ENCODE results near the gene IL1B.

Gene IL1B

DNA sequence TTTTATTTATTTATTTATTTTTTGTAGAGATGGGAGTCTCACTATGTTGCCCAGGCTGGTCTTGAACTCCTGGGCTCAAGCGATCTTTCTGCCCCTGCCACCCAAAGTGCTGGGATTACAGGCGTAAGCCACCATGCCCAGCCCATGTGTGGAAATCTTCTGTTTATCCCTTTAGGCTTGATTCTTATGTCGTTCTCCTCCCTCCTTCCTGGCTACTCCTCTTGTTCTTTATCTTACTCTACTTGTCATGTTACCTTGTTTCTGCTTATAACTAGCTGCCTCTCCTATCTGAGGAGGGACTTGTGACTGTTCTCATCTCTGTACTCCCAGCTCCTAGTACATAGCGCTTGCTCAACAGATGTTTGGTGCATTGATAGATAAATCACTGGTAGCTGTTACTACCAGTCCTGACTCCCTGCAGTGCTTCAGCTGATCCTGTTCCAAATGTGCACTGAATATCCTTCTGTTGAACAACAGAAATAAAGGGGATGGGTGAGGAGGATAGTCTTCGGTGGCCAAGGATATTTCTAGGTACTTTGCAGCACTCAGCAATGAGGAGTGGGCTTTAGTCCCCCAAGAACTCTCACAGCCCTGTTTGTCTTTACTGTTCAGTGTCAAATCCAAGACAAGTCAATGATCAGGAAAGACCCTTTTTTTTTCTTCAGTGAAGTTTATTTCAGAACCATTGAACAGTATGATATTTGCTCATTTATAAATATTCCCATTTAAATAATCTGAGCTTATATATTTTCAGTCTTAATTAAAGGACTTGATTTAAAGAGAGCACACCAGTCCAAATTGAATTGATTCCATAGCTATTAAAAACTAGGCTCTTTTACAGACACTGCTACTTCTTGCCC, 7.2 kb downstream of the IL1B start:
- no peak for FAIRE-seq

DNA sequence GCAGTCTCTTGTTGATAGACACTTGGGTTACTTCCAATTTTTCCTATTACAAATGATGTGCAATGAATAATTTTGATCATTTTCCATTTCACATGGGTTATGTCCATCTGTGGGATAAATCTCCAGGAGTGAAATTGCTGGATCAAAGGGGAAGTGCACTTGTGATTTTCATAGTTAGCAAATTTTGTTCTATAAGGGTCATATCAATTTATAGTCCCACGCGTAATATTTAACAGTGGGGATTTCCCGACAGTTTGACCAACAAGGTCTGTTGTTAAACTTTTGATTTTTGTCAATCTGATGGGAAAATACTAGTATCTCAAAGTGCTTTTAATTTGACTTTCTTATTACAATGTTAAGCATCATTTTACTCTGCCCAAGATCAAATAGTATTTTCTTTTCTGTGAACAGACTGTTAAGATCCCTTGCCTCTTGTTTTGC, 8.3 kb downstream of the IL1B start:
- FAIRE-seq, result no peak

DNA sequence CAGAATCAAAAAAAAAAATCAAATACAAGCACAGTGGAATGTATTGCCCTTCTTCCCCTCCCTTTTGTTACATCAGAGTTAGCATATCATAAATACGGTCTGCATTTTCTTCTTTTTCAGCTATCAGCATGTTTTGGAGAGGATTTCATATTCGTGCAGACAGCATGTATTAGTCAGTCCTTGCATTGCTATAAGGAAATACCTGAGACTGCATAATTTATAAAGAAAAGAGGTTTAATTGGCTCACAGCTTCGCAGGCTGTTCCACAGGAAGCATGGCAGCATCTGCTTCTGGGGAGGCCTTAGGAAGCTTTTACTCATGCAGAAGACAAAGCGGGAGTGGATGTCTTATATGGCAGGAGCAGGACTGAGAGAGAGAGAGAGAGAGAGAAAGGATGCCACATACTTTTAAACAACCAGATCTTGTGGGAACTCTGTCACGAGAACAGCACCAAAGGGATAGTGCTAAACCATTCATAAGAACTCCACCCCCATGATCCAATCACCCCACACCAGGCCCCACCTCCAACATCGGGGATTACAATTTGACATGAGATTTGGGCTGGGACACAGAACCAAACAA, 8.9 kb downstream of the IL1B start:
- FAIRE-seq, result no peak

DNA sequence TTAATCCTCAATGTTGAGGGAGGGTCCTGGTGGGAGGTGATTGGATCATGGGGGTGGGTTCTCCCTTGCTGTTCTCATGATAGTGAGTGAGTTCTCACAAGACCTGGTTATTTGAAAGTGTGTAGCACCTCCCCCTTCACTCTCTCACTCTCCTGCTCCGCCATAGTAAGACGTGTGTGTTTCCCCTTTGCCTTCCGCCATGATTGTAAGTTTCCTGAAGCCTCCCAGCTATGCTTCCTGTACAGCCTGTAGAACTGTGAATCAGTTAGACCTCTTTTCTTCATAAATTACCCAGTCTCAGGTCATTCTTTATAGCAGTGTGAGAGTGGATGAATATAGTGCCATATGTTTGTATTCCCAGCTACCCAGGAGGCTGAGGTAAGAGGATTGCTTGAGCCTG, 9.6 kb downstream of the IL1B start:
- FAIRE-seq, result no peak

DNA sequence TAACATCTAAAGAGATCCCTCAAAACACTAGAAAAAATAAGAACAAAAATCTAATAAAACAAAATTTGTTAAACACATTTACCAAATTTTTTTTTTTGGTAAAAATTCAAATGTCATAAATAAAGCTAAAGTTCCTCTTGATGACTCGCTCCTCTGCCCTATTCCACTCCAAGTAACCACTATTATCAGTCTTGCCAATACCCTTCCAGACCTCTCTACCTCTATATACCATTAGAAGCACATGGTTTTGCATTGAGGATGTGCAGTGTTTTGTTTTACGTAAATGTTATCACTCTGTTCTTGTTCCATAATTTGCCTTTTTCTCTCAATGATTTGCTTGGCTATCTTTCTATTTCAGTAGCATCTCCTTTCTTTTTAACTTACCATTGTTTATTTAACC, 10.9 kb downstream of the IL1B start:
- no peak for FAIRE-seq

DNA sequence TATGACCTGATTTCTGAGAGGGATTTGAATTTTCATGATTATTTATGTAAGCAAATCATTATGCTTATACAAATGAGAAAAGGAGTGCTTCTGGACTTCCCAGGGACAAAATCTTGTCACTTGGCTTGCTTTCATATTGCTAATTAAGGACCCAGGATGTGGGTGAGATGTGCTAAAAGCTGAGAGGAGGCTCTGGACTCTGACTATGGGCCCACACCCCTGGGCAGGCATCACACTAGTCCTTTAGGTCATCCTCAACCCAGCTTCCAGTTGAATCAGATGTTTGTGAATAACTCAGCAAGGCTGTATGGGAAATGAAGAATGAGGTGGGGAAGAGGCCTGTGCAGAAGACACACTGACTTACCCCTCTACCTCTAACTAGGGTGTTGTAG, 11.9 kb downstream of the IL1B start:
- no peak for FAIRE-seq

DNA sequence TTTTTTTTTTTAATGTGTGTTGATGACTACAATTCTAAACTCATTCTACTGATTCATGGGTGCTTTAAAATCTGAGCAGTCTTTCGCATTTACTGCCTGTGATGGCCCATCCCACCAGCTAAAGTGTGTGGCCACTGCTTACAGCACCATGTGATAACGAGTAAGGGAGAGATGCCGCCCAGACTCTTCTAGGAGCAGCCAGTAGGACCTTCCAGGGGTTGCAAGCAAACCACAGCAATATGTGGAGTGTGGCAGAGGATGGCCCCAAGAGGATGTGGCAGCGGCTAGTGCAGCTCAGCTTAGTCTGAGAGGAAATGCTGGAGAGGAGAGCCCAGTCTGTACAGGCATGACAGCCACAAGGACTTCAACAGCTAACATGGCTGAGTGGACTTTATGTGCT, 14.9 kb downstream of the IL1B start:
- FAIRE-seq, result no peak

DNA sequence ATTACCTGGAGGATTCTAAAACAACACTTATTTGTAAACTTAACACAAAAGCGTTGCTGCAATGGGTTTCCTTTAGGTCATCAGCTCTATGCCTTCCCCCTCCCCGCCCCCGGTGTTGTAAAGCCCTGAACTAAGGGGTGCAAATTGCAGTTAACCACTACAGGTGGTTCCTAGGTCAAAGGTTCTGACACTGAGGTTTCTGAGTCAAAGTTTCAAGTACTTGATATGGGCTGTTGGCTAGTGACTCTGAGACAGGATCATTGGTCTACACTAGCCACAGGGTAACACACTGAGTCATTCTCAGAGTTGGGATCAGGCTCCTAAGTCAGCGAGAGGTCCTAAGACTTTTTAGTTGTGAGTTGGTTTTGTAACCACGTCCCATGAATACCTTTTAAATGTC, 15.4 kb downstream of the IL1B start:
- FAIRE-seq, result no peak

DNA sequence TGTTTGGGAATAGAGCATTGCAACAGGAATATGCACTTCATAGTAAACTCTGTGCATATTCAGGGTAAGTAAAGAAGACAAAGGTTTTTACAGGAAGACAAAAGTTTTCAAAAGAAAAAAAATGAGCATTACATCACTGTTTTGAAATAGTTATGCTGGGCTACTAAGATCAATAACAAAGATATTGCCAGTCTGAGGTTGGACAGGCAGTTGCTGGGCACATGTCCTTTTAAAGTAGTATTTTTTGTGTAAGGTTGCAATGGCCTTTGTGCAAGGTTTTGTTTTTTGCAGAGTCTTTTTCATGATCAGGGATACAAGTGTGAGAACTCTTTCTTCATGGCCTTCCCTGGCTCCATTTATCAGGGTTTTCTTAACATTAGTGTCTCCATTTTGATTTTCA, 16.2 kb downstream of the IL1B start:
- no peak for FAIRE-seq

DNA sequence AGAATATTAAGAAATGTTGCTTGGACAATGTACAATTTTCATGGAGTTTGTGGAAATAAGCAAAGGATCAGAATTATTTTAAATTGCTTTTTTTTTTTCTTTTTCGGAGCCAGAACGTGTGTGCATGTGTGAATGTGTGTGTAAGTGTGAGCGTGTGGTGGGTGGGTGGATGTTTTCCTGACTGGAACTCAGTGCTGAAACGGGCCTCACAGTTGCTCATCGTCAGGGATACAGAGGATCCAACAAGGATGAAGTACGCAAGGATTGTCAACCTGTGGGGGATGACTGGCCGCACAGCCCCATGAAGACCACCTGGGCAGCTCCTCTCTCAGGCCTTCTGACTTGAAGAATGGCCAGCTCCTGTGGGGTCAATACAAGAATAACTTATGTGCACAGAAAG, 17.5 kb downstream of the IL1B start:
- no peak for FAIRE-seq

DNA sequence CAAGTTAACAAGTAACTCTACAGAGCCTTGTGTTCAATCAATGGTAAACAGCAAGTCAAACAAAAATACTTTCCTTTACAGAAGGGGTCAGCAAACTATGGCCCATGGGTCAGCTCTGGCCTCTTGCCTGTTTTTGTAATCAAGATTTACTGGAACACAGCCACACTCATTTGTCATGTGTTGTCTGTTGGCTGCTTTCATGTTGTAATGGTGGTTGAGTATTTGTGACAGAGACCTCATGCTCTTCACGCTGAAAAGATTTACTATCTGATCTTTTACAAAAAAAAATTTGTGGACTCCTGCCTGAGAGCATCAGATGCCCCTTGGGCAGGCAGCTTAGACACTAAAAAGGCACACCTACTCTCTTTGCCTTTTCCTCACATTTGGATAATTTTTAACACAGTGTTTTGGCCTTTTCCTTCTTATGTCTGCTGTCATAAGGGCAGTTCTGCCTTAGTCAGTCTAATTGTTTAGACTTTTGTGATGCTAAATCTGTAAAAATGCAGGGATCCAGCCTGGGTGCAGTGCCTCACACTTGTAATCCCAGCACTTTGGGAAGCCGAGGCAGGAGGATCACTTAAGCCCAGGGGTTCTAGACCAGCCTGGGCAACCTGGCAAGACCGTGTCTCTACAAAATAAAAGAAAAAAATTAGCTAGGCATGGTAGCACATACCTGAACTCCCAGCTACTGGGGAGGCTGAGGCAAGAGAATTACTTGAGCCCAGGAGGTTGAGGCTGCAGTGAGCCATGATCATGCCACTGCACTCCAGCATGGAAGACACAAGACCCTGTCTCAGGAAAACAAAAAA, 18.3 kb downstream of the IL1B start:
- no peak for FAIRE-seq

DNA sequence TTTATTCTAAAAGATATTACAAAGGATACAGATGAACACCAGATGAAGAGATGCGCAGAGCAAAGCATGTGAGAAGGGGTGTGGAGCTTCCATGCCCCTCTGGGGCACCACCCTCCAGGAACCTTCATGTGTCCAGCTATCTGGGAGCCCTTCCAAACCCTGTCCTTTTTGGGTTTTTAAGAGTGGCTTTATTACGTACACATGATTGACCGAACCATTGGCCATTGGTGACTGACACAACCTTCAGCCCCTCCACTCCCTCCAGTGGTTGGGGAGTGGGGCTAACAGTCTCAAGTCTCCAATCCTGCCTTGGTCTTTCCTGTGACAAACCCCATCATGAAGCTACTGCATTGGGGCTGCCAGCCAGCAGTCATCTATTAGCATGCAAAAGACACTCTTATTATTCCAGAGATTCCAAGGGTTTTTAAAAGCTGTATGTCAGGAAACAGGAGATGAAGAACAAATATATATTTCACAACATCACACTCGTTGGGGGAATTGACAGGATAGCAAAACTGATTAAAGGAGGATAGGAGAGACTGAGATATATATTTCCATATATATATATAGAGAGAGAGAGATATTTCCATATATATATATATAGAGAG, 19.4 kb downstream of the IL1B start:
- FAIRE-seq, result no peak

DNA sequence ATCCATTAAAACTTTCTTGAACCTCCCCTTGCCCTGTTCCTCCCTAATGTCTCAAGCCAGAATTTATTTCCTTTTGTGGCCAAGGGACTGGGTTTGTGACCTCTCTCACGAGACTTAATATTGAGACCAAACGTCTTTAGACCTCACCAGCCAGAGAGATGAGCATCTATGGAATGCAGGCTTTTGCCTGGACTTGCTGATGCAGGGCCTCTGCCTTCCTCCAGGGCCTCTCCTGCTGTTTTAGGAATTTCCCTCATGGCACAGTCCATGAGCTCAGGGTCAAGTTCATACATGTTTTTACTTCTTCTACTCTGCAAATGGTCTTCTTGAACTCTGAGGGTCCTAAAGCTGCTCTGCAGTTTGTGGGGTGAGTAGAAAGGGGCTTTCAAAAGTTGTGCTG, 22.3 kb downstream of the IL1B start:
- no peak for FAIRE-seq

DNA sequence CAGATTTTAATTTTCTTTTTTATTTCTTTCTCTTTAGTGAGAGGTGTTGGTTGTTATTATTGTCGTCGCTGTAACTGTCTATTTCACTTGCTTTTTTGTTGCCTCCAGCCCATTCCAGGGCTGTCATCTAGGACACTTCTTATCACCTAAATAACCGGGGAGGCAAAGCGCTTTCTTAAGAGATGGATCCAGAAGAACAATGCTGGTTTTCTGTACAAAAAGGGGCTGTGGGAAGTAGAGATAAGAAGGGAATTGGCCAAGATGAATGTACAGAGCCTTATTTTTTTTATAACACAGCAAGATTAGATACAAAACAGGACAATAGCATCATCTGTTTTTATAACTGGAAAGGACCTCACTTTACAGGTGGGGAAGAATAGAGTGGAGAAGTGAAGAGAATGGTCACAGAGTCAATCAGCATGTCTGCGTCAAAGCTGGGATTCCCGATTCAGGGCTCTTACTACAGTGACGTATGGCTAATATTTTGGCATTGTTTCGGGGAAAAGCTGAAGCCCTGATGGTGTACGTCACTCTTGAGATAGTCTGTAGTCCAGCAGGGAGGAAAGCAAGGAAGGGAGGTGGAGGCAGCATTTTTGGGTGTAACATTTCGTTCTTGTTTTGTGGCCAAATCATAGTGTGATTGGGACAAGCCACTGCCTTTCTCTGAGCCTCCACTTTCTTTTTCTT, 23.2 kb downstream of the IL1B start:
- no peak for FAIRE-seq

DNA sequence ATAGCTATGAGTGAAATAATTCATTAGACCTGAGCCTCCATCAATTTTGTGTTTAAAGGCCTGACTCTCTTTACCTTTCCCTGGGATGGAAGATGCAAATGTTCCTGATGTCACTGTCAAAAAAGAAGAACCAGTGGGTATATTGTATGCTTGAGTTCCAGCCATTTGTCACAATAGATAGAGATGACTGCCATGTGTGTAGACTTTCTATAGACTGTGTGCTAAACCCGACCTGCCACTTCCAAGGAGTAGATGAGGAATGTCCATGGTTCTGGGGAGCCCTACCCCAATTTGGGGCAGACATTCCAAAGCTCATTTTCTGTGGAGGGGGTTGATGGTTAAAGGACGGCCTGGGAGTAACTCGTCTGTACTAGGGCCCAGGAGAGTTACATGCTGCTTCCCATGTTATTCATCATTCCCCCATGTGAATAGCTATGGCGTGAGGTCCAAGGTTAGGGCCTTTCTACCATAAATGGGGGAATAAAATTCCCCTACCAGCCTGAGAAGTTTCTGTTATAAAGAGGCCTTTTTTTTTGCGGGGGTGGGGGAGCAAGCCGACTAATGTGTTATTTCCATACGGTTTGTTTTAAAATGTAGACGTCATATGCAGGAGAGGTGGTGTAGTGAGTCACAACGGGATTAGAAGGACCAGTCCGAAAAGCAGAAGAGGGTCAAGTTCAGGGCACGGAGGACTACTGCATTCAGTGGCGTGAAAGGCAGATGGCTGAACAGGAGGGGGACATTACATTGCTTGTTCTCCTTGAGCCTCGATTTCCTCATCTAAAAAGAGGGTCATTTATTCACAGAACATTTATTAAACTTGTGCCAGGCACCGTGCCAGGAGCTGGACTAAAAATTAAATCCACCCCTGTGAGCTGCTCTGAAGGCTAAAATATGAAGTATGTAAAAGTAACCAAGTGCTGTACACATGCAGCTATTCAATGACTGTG, 24.0 kb downstream of the IL1B start:
- FAIRE-seq, result no peak

DNA sequence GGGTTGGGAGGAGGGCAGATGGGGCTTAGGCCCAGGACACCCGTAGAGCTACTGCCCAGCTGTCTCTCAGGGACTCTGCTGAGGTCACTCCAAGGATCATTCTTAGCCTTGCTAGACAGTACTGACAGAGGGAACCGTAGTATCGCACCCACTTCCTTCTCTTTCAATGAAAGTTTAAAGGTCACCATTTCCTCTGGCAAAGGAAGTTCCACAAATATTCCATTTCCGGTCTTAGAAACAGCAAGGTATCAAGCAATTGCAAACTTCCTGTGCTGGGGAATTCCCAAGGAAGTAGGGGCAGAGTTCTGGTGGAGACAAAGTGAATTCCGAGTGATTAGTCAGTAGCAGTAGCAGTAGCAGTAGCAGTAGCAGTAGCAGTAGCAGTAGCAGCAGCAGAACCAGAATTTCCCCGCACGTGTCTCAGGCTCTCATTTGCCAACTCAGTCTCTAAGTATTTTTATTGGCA, 24.7 kb downstream of the IL1B start:
- FAIRE-seq, result no peak

DNA sequence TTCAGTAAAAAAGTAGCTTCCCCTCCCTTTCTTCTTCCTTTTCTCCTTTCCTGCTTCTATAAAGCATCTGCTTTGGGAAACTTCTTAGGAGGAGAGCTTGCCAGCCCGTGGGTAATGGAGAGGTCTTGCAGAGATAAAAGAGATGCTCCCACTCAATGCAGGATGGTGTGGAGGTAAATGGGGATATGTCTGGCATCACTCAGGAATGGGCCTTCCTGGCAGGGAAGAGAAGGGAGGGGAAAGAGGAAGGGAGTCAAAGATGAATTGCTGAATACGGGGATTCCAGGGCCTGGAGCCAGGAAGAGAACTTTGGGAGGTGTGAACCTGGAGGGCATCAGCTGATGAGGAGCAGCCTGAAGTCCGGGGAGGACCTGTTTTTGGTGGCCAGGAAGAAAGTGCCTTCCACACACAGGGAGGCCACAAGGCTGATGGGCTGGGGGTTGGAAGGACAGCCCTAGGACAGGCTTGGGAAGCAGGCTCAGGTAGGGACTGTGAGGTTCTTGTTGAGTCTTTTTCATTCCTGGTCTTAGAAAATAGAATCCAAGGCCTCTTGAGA, 25.2 kb downstream of the IL1B start:
- FAIRE-seq, result no peak

DNA sequence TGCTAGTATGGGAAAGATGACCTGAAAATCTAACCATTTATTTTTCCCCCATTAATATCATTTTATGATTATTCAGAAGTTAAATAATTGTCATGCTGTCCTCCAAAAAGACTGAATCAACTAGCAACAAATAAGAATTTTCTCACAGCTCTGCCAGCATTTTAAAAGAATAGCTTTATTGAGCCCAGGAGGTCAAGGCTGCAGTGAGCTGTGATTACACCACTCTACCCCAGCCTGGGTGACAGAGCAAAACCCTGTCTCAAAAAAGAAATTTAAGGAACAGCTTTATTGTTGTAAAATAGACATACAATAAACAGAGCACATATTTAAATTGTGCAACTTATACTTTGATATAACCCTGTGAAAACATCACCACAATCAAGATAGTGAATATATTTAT, 27.5 kb downstream of the IL1B start:
- no peak for FAIRE-seq

DNA sequence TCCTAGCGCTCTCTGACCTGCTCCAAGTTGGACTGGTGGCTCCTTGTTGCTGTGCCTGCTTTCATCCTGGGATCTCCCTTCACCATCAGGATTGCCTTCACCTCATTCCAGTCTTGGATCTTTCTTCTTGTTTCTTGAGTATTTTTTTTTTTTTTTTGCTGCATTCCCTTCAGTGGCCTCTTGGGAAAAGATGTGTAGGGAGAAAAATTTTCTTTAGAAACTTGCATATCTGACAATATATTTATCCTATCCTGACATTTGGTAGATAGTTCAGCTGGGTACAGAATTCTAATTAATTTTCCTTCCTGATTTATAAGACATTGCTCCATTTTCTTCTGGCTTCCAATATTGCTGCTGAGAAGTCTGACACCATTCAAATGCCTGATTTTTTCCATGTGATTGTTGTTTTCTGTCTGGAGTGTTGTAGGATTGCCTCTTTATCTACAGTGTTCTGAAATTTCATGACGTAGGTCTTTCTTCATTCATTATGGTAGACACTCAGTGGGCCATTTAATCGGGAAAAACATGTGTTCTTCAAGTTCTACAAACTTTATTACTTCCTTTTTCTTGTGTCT, 29.3 kb downstream of the IL1B start:
- FAIRE-seq, result no peak

DNA sequence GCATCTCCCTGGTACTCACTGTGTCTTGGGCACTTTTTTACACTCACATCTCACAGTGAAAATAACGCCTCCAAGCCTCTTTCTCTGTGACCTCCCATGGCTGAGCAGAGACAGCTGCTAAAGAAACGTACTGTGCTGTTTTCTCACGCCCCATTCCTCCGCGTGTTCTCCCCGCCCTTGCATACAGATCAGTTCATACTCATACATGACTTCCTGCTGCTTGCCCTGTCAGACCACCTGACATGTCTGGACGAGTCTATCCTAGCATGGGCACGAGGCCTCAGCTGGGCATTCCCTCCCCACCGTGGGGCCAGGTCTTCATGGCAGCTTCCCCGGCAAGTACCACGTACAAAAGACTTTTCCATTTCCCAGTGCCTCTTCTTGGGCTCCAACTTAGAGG, 31.0 kb downstream of the IL1B start:
- FAIRE-seq, result no peak

Data from TTC549 (cell line).